ENCODE data around the gene C4orf50. TPM values are rescaled to one million over a fixed set of nuclear protein-coding genes. Genes with fewer than 3 reads are reported as not detected.

The C4orf50 gene
- total RNA-seq, 1 experiment from 2014 or later = 0.17 TPM

GRCh38 chr4:5874811-5875449 lies 143.3 kb downstream of the C4orf50 start:
- H3K14ac ChIP-seq (ENCODE audit: insufficient read depth, low read length) = no peak overlapping the region
- H3K4me1 Mint-ChIP-seq = peaks cover 21 to 33% of the 10 kb centered on the region in 2 experiments
- H4K8ac ChIP-seq (replicated peaks; ENCODE audit: insufficient read length, low read depth, low read length) = no peak overlapping the region
- H3K18ac ChIP-seq (ENCODE audit: insufficient read length, low read depth, low read length) = no peak overlapping the region
- no peak overlapping the region for H2BK12ac ChIP-seq (ENCODE audit: insufficient read length, low read depth, low read length)
- no peak overlapping the region for H4K91ac ChIP-seq (ENCODE audit: insufficient read length, low read depth, low read length)
- H3K4me1 ChIP-seq (ENCODE audit: insufficient read depth, low read length) = peaks cover 6% of the 10 kb centered on the region; the same call in 1 of the 2 replicates
- no peaks in the 10 kb centered on the region for H3K27me3 ChIP-seq (ENCODE audit: insufficient read depth, low read length)
- H3K4me2 ChIP-seq (ENCODE audit: insufficient read depth, insufficient read length, low read length) = no peak overlapping the region
- H3K27me3 Mint-ChIP-seq (ENCODE audit: low read depth) = peaks cover 4% of the 10 kb centered on the region; the same call in 1 of the 2 replicates
- peak; percentile 71 for DNase-seq
- no peak overlapping the region for H3K9ac ChIP-seq (ENCODE audit: extremely low read depth, insufficient read length, low read length)
- H3K79me2 ChIP-seq (ENCODE audit: insufficient read depth, low read length) = peaks cover 23% of the 10 kb centered on the region; the same call in 1 of the 2 replicates
- no peak overlapping the region for H3K56ac ChIP-seq (ENCODE audit: insufficient read length, low read depth, low read length)
- H3K36me3 Mint-ChIP-seq (ENCODE audit: insufficient read depth in 1 of 3, low read depth in 3 of 3) = peaks cover 17 to 19% (median 19%) of the 10 kb centered on the region in 3 experiments
- no peaks in the 10 kb centered on the region for H3K23me2 ChIP-seq (ENCODE audit: insufficient read length, low read depth, low read length, poor library complexity, severe bottlenecking)
- H3K23ac ChIP-seq (ENCODE audit: insufficient read length, low read depth, low read length) = no peak overlapping the region
- no peaks in the 10 kb centered on the region for H3K9me3 ChIP-seq (ENCODE audit: control insufficient read depth, low read depth, low read length)
- H2BK20ac ChIP-seq (ENCODE audit: low read depth, low read length, poor library complexity, severe bottlenecking) = no peak overlapping the region
- H2BK15ac ChIP-seq (ENCODE audit: low read depth, low read length) = no peak overlapping the region
- no peak for TF ChIP-seq CTCF (conservative IDR thresholded peaks at IDR 0.05)
- H3K4ac ChIP-seq (ENCODE audit: low read depth, low read length) = no peak overlapping the region
- no peak overlapping the region for H3K27ac Mint-ChIP-seq
- no peak overlapping the region; a peak in 1 of 5 replicates for H3K4me3 Mint-ChIP-seq
- no peak overlapping the region for H2BK5ac ChIP-seq (ENCODE audit: insufficient read length, low read length)
- H3T11ph ChIP-seq (ENCODE audit: low read length) = no peak overlapping the region
- H3K9me3 Mint-ChIP-seq = peaks cover 3% of the 10 kb centered on the region in 2 experiments; a peak in 2 of 5 replicates
- H2AK5ac ChIP-seq (ENCODE audit: insufficient read length, low read length) = no peak overlapping the region
- no peak overlapping the region for H3K27ac ChIP-seq (ENCODE audit: insufficient read length, low read depth, low read length)
- WGBS (ENCODE audit: extremely low coverage, insufficient read length, low lambda C conversion rate) = no CpG with 5 or more reads among the region's 6 CpGs
- H2BK120ac ChIP-seq (ENCODE audit: low read depth, low read length, poor library complexity, severe bottlenecking) = no peak overlapping the region
- no peak overlapping the region for H2AFZ ChIP-seq (ENCODE audit: low read length)
- no peaks in the 10 kb centered on the region for H4K20me1 ChIP-seq (ENCODE audit: control insufficient read depth, insufficient read depth, insufficient read length)
- H3K79me1 ChIP-seq (ENCODE audit: insufficient read depth, low read depth, low read length, poor library complexity, severe bottlenecking) = peaks cover 24% of the 10 kb centered on the region
- H4K5ac ChIP-seq (ENCODE audit: insufficient read length, low read depth, low read length) = no peak overlapping the region

Measured in H9 (cell line).